Left lung (tissue), 10 donors: ENCODE results near the gene CDH4. TPM values are rescaled to one million over a fixed set of nuclear protein-coding genes. Genes with fewer than 3 reads are reported as not detected.

Source experiments
- ATAC-seq: fragments of 200-7000 bp; cut with Tn5 transposase; one replicate; pipeline ENCODE4 v1.9.1; 2020; ENCODE audit warnings: moderate library complexity
- DNase-seq, 4 donors: peaks; one replicate each; pipeline ENCODE4 v3.0.0-alpha.2; 2013 to 2020
- H3K27ac ChIP-seq, 2 donors: fragments of 200-600 bp; sonication (generic) in 1 of 2; one replicate each; pipeline versions ENCODE4 v1.5.0 to v1.8.0; 2020 to 2021
- H3K27me3 ChIP-seq, 2 donors: fragments of 200-600 bp; sonication (generic) in 1 of 2; one replicate each; pipeline versions ENCODE4 v1.5.0 to v1.8.0; 2020 to 2021
- H3K36me3 ChIP-seq, 2 donors: fragments of 200-600 bp; sonication (generic) in 1 of 2; one replicate each; pipeline versions ENCODE4 v1.5.0 to v1.8.0; 2020 to 2021
- H3K4me1 ChIP-seq, 2 donors: fragments of 200-600 bp; one replicate each; pipeline ENCODE4 v1.8.0; 2021
- H3K4me3 ChIP-seq, 2 donors: fragments of 200-600 bp; sonication (generic) in 1 of 2; one replicate each; pipeline versions ENCODE4 v1.5.0 to v1.8.0; 2020 to 2021; ENCODE audit warnings: mild to moderate bottlenecking in 1 of 2
- H3K9me3 ChIP-seq, 2 donors: fragments of 200-600 bp; sonication (generic) in 1 of 2; one replicate each; pipeline versions ENCODE4 v1.5.0 to v1.8.0; 2020 to 2021
- CTCF ChIP-seq, 2 donors: fragments of 200-600 bp; sonication (generic) in 1 of 2; IDR thresholded peaks; one replicate each; pipeline versions ENCODE4 v1.5.0 to v1.8.0; 2021; ENCODE audit warnings: antibody characterized with exemption in 2 of 2
- intact Hi-C, 2 donors: fragments of 100-400 bp; cut with DNase I; formaldehyde crosslinking; loops; one replicate each; pipeline versions ENCODE4 v1.11.2 to v1.14.2; 2022
- polyA plus RNA-seq, 6 donors: library from polyadenylated mRNA; unstranded; fragments of 120-200 nt; gene quantifications; one replicate each; pipeline ENCODE4 v1.2.1, GENCODE V29; 2013; ENCODE audit not compliant: insufficient read length in 6 of 6
- total RNA-seq, 2 donors: library from RNA; stranded (reverse); fragmentation: NEBNext Ultra II Directional; extraction: Animal tissue kit (Norgen Biotek cat#: 25700); gene quantifications; one replicate each; pipeline ENCODE4 v1.2.1, GENCODE V29; 2021
- donor health status: DM: no; HTN: yes; CAD: no.
- donor health status: DM: no; HTN: no; CAD: no.

Gene CDH4
- total and polyA plus RNA-seq, 8 donors, result 0.24 to 10.8 (median 5.1) TPM

- intact Hi-C loops, result no loop called here
- H3K4me3 ChIP-seq, result no peak overlapping the region
- no peaks in the 10 kb centered on the region for H3K36me3 ChIP-seq
- H3K4me1 ChIP-seq, result no peaks in the 10 kb centered on the region
- TF ChIP-seq CTCF (IDR thresholded peaks at IDR 0.05), result no peak
- no peak overlapping the region for H3K27ac ChIP-seq
- no peak for ATAC-seq
- H3K9me3 ChIP-seq, result no peaks in the 10 kb centered on the region
- DNase-seq, result peak in 1 of 4 donors; percentile 10
- H3K27me3 ChIP-seq, result peaks cover 0 to 91% of the 10 kb centered on the region in 2 donors
Observed at GRCh38 chr20:61879694-61880093, 627.6 kb downstream of the CDH4 start.

GRCh38 chr20:61880706-61881105 lies 628.6 kb downstream of the CDH4 start:
- Histone ChIP-seq H3K27ac (no peak overlapping the region), H3K9me3 (no peaks in the 10 kb centered on the region), H3K4me1 (no peaks in the 10 kb centered on the region), H3K36me3 (no peaks in the 10 kb centered on the region), H3K4me3 (no peak overlapping the region), H3K27me3 (peaks cover 0 to 91% of the 10 kb centered on the region in 2 donors)
- ATAC-seq (no peak), DNase-seq (no peak)
- no peak for TF ChIP-seq CTCF (IDR thresholded peaks at IDR 0.05)
- intact Hi-C loops, result no loop called here

GRCh38 chr20:61881416-61881815 lies 629.4 kb downstream of the CDH4 start:
- no peak for DNase-seq
- no peaks in the 10 kb centered on the region for H3K36me3 ChIP-seq
- TF ChIP-seq CTCF (IDR thresholded peaks at IDR 0.05), result no peak
- H3K27ac ChIP-seq, result no peak overlapping the region
- intact Hi-C loops, result no loop called here
- no peak for ATAC-seq
- no peaks in the 10 kb centered on the region for H3K4me1 ChIP-seq
- H3K27me3 ChIP-seq, result peaks cover 0 to 92% of the 10 kb centered on the region in 2 donors
- no peak overlapping the region for H3K4me3 ChIP-seq
- no peaks in the 10 kb centered on the region for H3K9me3 ChIP-seq

- no peak overlapping the region for H3K4me3 ChIP-seq
- H3K36me3 ChIP-seq, result no peaks in the 10 kb centered on the region
- ATAC-seq, result no peak
- no peak for TF ChIP-seq CTCF (IDR thresholded peaks at IDR 0.05)
- no peaks in the 10 kb centered on the region for H3K4me1 ChIP-seq
- peak in 1 of 4 donors; percentile 69 for DNase-seq
- H3K27ac ChIP-seq, result no peak overlapping the region
- peaks cover 0 to 92% of the 10 kb centered on the region in 2 donors for H3K27me3 ChIP-seq
- no peaks in the 10 kb centered on the region for H3K9me3 ChIP-seq
- intact Hi-C loops, result no loop called here
Observed at GRCh38 chr20:61881861-61882260, 629.8 kb downstream of the CDH4 start.

GRCh38 chr20:61882716-61883615 lies 630.9 kb downstream of the CDH4 start:
- Histone ChIP-seq H3K27ac (no peak overlapping the region), H3K27me3 (peaks cover 0 to 87% of the 10 kb centered on the region in 2 donors), H3K9me3 (no peaks in the 10 kb centered on the region), H3K4me1 (no peaks in the 10 kb centered on the region), H3K4me3 (no peak overlapping the region), H3K36me3 (no peaks in the 10 kb centered on the region)
- intact Hi-C loops, result no loop called here
- peak in 1 of 4 donors; percentile 59 for DNase-seq
- ATAC-seq, result no peak
- no peak for TF ChIP-seq CTCF (IDR thresholded peaks at IDR 0.05)
